RCC 7860 (cell line): Measurements from ENCODE around the gene ZBBX.

Experiments
- DNase-seq: peaks from one replicate; pipeline ENCODE4 v3.0.0-alpha.2; 2015; ENCODE audit warnings: low spot score
- FAIRE-seq: peaks from 2 replicates; lab custom pipeline; 2012; peaks lifted over from hg19 to GRCh38; lab: Jason Lieb, UNC

Gene ZBBX

DNA sequence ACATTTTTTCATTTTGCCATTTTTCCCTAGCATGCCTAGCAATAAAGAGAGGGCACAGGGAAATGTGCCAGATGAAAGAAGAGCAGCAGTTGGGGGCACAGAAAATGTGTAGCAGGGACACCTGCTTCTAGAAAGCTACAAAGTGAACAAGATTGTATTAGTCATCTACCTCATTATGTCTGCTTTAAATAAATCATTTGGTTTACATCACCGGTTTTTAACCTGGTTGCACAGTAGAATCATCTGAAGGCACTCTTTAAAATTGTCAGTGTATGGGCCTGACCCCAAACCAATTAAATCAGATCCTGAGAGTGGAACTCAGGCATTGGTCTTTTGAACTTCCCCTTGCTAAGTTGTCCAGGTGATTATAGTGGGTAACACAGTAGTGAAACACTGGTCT is 73.8 kb downstream of the ZBBX start:
- FAIRE-seq (no peak), DNase-seq (no peak)

DNA sequence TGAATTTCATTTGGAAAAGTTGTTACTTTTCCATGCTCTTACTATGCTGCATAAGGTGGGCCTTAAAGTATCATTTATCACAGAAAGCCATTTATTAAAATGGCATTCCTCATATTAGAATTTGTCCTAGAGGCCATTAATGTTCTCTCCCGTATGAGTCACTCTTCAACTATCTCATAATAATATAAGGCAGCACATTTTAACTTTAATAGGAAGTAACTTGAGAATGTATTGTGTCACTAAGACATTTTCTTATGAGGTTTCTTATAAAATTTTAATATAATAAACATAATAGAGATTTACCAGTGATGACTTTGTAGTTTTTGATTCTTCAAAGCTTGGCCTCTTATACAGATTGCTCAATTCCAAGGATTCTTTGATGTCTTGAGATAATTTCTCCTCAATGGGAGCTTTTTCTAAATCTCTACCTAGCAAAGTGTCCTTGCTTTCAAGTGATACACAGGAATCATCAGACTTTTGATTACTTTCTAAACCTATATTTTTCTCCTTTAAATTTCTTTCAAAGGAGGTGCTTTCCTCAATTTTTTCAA is 74.7 kb downstream of the ZBBX start:
- no peak for DNase-seq
- no peak for FAIRE-seq

DNA sequence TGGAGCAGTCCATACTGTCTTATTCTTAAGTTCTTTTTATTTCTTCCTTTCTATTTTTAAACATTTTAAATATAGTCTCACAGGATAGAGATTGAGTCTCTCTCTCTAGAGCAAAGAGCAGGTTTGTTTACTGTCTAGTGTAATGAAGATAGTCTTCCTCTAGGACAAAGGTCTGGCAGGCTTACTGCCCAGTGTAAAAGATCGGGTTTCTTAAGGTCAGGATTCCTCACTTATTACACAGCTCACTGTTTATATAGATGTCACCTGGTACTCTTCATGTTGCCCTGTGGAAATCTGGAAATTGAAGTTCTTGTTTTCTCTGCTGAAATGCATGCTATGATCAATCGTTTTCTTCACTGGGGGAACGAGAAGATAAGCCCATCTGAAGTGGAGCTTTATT is 76.0 kb downstream of the ZBBX start:
- DNase-seq (no peak), FAIRE-seq (no peak)

DNA sequence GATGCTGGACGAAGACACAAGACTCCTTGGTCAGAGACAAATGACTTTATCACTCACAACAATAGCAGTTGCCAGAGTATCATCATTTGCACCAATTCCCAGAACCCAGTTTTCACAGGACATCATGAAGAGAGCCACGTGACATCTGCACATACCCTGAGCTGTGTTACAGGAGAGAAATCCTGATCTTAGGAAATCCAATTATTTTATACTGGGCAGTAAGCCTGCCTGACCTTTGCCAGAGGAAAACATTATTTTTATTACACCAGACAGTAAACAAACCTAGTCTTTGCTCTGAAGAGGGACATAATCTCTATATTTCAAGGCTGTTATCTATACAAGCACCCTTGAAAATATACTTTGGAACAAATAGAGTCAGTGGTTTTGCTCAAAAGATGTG is 77.4 kb downstream of the ZBBX start:
- FAIRE-seq (no peak), DNase-seq (no peak)

DNA sequence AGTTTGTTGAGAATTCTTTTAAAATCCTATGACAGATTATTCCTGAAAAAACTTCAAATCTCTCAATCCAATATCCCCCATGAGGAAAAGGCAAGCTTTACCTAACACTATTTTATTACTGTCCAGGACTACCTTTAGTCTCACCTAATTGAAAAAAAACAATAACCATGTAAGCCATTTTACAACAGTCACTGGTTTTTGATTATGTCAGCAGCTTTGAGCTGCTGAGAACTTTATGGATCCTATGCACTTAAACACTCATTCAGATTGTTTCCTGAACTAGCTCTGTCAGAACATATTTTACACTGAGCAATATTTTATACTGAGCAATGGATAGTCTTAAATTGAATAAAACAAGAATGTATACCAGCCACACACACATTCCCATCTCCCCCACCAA is 79.9 kb downstream of the ZBBX start:
- FAIRE-seq (no peak), DNase-seq (no peak)

DNA sequence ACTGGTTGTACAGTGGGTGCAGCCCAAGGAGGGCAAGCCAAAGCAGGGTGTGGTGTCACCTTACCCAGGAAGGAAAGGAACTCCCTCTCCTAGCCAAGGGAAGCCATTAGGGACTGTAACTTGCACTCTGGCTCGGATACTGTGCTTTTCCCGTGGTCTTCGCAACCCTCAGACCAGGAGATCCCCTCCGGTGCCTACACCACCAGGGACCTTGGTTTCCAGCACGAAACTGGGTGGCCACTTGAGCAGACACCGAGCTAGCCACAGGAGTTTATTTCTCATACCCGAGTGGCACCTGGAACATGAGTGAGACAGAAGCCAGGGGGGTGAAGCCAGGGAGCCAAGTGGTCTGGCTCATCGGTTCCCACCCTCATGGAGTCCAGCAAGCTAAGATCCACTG is 90.7 kb downstream of the ZBBX start:
- DNase-seq (no peak), FAIRE-seq (no peak)

DNA sequence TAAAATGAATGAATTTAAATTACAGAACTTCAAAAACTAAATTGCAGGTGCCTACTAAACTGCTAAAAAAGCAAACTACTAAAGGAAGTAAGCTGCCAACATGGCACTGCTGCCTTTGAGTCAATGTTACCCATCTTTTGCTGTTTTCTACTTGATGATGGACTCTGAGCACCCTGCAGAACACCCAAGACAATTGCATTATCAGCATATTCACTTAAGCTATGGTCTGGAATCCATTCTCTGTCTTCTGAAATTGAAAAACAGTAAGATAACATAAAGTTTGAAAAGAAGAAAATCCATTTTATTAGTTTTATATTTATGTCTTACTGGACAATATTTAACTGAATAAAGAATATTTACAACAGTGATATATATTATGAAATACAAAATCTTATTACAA is 91.4 kb downstream of the ZBBX start:
- DNase-seq = no peak
- peak; percentile 55 for FAIRE-seq

DNA sequence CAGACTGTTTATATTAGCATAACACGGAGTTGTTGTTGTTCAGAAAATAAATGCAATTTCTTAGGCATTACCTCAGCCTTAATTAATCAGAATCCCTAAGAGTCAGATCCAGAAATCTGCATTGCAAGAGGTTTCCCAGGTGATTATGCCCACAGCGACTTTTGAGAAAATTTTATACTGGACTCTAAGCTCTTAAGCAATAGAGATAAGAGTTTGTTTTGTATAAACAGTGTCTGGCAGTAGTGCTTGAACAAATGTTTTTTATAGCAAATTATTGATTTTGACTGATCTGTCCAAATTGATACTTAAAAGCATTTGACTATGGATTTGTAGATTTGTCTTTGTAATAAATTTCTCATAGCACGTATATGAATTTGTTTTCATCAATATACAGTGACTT is 92.8 kb downstream of the ZBBX start:
- DNase-seq = no peak
- no peak for FAIRE-seq

DNA sequence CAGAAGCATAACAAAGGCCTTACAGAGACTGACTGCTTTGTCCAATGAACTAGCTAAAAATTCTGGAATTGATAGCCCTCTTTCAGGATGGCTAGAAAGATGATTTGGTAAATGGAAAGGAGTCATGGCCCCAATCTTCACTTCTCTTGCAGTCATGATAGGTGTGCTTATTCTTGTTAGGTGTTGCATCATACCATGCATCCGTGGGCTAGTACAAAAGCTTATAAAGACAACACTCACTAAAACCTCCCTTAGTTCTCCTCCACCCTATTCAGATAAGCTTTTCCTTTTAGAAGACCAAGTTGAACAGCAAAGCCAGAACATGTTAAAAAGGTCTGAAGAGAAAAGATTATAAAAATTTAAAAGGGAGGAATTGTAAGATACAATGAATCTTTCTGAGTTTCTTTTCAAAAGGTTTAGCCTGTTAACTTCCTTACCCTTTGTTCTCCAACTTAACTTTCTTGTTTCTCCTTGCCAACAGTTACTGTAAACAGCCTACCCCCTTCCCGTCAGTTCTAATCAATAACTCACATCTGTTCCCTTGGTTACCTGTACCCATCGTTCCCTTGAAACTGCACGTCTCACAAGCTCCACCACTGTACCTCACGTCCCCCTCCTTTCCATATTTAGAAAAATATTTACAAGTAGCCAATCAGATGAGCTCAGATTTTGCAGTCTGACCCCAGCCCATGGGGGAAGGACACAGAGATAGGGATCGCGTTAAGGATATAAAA is 105.8 kb downstream of the ZBBX start:
- FAIRE-seq = no peak
- DNase-seq = no peak

DNA sequence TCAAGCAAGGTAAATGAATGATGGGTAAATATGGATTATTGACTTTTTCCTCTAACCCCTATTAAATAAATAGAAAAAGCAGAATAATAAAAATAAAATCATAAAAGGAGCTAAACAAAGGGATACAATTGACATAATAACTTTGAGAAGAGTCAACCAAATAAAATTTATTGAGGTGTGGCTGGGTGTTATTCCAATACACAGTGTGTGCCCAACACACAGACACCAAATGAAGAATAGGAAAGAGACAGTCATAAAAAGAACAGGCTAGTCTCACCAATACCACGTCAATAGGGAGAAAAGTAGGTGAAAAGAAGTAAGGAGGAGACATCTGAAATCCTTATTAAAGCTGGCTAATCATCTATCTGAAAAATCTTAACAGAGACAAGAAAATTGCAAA is 127.1 kb downstream of the ZBBX start:
- DNase-seq = no peak
- no peak for FAIRE-seq

DNA sequence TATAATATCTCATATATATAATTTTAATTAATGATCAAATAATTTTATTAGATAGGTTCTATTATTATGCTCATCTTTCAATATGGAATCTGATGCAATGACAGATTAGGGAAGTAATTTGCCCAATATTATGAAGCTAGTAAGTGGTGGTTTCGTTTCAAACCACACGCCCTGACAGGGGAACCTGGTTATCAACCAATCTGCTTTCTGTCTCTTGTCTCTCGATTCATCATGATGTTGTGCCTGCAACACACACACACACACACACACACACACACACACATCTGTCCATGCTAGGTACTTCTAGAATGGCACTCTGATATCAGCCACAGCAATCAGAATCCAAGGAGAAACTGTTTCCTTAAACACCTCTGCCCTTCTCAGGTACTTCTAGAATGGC is 128.4 kb downstream of the ZBBX start:
- no peak for FAIRE-seq

DNA sequence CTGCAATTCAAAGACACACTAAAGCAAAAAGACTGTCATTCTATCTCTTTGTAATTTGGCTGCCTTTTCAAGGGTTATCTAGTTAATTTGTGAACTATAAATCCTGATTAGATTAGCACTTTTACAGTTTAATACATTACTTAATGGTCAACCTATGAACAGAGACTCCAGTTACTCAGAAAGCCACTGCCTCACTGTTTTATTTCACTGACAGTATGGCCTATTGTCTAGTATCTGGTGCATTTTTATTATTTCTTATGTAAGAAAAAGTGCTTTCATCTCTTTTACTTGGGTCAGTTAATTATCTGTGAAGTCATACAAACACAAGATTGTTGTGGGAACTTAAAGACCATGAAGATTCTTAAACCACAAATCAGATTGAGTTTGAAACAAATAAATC is 133.8 kb downstream of the ZBBX start:
- no peak for FAIRE-seq
- DNase-seq = no peak

More for the DNA sequence above, 128.4 kb downstream of the ZBBX start:
- DNase-seq = no peak

DNA sequence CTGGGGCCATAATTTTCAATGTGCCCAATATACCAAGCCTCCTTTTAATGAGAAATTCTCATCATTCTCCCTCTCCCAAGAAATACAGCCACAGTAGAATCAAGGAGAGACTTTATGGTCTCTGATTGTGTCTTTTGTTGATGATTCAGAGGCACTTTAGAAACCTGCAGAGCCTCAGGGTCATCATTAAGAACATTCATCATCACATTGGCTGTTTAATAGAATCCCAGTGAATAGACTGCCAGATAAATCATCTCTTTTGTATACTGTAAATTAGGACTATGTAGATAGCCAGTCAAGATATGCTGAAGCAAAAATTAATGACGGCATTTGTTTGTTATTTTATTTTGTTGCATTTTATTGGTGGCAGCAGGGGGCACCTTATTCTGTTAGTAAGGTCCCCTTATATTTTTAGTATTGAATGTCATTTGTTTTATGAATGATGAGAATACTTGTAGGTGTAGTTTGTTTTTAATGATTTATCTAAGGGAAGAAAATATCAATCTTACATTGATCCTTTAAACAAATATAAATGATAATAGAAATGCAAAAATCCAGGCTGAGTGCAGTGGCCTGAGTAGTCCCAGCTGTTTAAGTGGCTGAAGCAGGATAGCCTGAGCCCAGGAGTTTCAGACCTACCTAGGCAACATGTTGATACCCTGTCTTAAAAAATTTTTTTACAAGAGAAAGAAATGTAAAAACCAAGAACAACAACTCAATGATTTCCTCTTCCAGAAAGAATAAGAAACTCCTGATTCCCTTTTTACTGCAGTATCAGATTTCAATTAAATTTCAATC is 138.8 kb downstream of the ZBBX start:
- no peak for DNase-seq
- no peak for FAIRE-seq

DNA sequence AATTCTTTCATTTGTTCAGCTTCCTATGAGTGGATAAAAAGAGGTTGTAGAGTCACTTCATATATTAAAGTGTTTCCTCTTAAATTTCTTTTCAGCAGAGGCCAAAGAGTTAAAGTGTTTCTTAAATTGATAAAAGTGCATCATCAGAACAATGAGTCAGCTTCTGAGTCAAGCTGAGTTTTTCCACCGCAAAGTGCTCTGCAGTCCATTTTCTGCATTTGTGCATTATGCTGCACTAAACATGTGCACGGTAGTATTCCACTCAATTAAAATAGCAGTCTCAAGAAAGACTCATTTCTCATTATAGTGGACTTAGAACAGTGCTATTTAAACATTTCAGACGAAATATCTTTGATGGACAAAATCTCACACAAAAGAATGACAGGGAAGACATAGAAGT is 152.0 kb downstream of the ZBBX start:
- DNase-seq = peak; percentile 43

DNA sequence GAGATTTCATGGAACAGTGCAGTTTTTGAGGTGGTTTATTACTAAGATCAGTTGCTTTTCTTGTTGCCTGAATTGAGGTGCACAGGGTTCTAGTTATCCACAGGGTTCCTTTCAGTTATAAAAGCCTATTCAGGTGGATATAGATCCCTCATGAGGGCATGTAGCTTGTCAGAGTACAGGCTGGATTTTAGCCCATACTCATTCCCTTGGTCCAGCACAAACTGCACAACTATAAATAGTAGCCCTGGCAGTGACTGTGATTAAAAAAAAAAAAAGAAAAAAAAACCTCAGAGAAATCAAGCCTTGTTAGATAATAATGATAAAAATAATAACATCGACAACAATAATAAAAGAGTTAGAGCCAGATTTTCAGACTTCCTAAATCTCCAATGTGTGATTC is 154.3 kb downstream of the ZBBX start:
- no peak for FAIRE-seq
- DNase-seq = no peak

More for the DNA sequence above, 152.0 kb downstream of the ZBBX start:
- peak; percentile 86 for FAIRE-seq

DNA sequence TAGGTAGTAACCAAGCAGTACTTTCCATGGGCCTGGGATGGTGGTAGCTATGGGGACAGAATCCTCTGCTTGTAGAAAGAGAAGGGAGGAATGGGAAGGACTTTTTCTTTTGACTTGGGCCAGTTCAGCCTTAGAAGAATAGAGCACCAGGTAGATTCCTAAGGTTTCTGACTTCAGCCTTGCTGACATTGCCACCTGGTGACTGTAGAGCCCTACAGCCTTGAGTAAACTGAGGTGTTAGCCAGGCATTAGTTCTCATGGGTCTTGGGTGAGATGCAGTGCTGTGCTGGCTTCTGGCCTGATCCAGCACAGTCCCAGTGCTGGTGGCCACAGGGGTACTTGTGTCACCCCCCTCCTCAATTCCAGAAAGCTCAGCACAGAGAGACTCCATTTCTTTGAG is 171.1 kb downstream of the ZBBX start:
- FAIRE-seq (no peak), DNase-seq (no peak)

DNA sequence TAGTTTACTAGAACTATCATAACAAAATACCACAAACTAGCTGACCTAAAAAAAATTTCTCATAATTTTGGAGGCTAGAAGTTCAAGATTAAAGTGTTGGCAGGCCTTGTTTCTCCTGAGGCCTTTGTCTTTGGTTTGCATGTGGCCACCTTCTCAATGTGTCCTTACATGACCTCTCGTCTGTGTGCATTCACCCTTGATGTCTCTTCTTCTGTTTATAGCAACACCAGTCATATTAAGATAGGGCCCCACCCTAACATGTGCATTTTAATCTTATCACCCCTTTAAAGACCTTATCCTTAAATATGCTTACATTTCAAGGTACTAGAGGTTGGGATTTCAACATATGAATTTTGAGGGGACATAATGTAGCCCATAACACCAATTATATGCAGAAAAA is 177.0 kb downstream of the ZBBX start:
- FAIRE-seq = no peak
- DNase-seq = no peak

DNA sequence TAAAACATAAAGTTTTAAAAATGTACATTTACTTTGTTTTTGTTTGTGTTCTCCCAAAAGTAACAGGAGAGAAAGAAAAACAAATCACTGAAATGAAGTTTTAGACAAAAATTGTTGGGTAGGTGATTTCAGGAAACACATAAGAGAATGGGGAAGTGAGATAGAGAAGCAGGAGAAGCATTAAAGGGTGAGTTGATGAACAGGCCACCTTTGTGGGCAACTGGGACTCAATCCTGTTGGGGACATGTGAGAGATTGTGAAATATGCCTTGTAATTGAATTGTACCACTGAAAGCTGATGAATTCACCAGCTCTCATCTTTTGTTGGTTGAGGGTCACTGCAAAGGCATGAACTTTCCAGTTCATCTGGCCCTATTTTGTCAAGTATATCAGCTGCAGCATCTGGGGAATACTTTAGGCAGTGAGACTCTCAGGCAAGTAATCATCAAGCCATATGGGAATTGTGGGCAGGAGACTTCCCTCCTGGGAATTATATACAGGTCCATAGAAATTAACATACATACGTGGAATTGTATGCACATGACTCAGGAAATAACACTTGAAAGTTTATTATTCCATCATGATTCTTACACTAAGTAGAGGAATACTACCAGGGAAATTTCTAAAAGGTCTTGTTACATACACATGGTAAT is 181.0 kb downstream of the ZBBX start:
- DNase-seq (no peak), FAIRE-seq (no peak)
